Lower lobe of right lung (tissue), 2 donors: Measurements from ENCODE around the gene DCX. TPM values are rescaled to one million over a fixed set of nuclear protein-coding genes. Genes with fewer than 3 reads are reported as not detected.

Experiments used
- ATAC-seq, 2 donors: fragments of 200-7000 bp; cut with Tn5 transposase; one replicate each; pipeline ENCODE4 v1.9.1; 2020 to 2022; ENCODE audit warnings: mild to moderate bottlenecking in 2 of 2, moderate library complexity in 2 of 2
- DNase-seq: peaks from one replicate; pipeline ENCODE4 v3.0.0-alpha.2; 2020
- H3K27ac ChIP-seq: fragments of 200-600 bp; one replicate; pipeline ENCODE4 v1.8.0; 2022
- H3K27me3 ChIP-seq: fragments of 200-600 bp; one replicate; pipeline ENCODE4 v1.8.0; 2022; ENCODE audit warnings: low read depth
- H3K36me3 ChIP-seq: fragments of 200-600 bp; one replicate; pipeline ENCODE4 v1.8.0; 2022; ENCODE audit warnings: mild to moderate bottlenecking
- H3K4me1 ChIP-seq: fragments of 200-600 bp; one replicate; pipeline ENCODE4 v1.8.0; 2022
- H3K4me3 ChIP-seq: fragments of 200-600 bp; one replicate; pipeline ENCODE4 v1.8.0; 2022; ENCODE audit warnings: mild to moderate bottlenecking
- H3K9me3 ChIP-seq: fragments of 200-600 bp; one replicate; pipeline ENCODE4 v1.8.0; 2022
- intact Hi-C: fragments of 100-400 bp; cut with DNase I; formaldehyde crosslinking; loops from one replicate; pipeline ENCODE4 v1.11.0; 2022
- total RNA-seq: library from RNA; stranded (reverse); fragmentation: NEBNext Ultra II Directional; extraction: Animal tissue kit (Norgen Biotek cat#: 25700); gene quantifications from one replicate; pipeline ENCODE4 v1.2.1, GENCODE V29; 2021
- TF ChIP-seq, protein P1 (sequence below): fragments of 200-600 bp; IDR thresholded peaks from one replicate; pipeline ENCODE4 v1.8.0; 2022; ENCODE audit warnings: antibody characterized with exemption, mild to moderate bottlenecking
- donor health status: DM: no; HTN: yes; CAD: no; lungs with severe emphysema.

Gene DCX
- total RNA-seq, 1 donor from 2014 or later, result not detected

DNA sequence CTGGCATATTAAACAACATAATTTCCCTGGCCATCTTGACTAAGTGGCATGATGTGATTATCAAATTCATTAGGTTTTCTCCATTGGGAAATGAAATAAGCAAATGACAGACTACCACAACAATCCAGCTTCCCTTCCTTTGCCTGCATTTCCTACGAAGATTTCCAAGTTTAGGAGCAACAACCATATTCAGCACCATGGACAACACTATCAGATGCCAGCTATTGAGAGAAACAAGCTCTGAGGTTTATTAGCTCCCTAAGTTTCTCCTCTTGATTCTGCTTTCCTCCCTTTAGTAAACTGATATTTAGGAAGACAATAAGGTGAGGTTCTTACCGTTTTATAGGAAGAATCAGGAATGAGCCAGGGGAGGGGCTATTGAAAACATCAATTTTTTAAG lies 36.2 kb downstream of the DCX start:
- no peak overlapping the region for H3K4me3 ChIP-seq
- H3K27ac ChIP-seq, result no peak overlapping the region
- H3K4me1 ChIP-seq, result no peaks in the 10 kb centered on the region
- TF ChIP-seq, protein P1, sequence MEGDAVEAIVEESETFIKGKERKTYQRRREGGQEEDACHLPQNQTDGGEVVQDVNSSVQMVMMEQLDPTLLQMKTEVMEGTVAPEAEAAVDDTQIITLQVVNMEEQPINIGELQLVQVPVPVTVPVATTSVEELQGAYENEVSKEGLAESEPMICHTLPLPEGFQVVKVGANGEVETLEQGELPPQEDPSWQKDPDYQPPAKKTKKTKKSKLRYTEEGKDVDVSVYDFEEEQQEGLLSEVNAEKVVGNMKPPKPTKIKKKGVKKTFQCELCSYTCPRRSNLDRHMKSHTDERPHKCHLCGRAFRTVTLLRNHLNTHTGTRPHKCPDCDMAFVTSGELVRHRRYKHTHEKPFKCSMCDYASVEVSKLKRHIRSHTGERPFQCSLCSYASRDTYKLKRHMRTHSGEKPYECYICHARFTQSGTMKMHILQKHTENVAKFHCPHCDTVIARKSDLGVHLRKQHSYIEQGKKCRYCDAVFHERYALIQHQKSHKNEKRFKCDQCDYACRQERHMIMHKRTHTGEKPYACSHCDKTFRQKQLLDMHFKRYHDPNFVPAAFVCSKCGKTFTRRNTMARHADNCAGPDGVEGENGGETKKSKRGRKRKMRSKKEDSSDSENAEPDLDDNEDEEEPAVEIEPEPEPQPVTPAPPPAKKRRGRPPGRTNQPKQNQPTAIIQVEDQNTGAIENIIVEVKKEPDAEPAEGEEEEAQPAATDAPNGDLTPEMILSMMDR, result no peak
- H3K27me3 ChIP-seq, result no peaks in the 10 kb centered on the region
- intact Hi-C loops, result no loop called here
- H3K9me3 ChIP-seq, result no peaks in the 10 kb centered on the region
- DNase-seq (no peak), ATAC-seq (no peak)
- H3K36me3 ChIP-seq, result no peaks in the 10 kb centered on the region

DNA sequence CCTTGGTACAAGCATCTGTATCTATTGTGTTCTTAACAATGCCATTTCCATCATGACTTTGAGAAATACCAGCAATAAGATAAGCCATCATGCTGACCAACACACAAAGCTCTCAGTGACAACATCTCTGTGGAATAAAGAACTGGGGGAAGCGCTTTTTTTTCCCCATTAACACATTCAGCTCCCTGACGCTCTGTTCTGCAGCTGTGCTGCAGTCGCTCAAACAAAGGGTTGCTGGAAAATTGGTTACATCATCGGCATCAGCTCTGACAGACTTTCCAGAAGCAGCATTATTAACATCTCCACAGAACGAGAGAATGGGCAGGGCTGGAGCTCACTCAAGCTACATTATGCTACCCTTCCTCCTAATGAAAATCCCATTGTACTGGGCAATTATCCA lies 39.9 kb downstream of the DCX start:
- Histone ChIP-seq H3K27me3 (no peaks in the 10 kb centered on the region), H3K4me3 (no peak overlapping the region), H3K36me3 (no peaks in the 10 kb centered on the region), H3K27ac (no peak overlapping the region), H3K4me1 (no peaks in the 10 kb centered on the region), H3K9me3 (no peaks in the 10 kb centered on the region)
- intact Hi-C loops, result no loop called here
- no peak for ATAC-seq
- no peak for DNase-seq
- TF ChIP-seq, protein P1, result no peak

DNA sequence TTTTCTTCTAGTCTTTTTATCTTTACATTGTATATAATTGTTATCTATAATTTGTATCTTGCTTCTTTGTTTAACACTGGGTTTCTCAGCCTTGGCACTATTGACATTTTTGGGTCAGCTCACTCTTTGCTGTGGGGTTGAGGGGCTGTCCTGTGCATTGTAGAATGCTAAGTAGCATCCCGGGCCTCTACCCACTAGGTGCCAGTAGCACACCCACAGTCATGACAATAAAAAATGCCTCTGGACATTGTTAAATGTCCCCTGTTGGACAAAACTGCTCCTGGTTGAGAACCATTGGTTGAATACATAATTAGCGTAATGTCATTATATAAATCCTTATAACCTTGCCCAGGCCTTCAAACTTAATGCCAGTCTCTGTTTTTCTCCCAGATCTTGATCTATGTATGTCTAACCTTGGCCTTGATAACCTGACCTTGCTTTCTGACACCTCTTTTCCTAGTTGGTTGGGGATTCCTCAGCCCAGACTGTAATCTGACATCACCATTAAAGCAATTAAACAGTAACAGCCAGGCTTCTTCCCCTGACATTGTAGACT lies 46.1 kb downstream of the DCX start:
- H3K9me3 ChIP-seq, result no peaks in the 10 kb centered on the region
- H3K4me3 ChIP-seq, result no peak overlapping the region
- no peaks in the 10 kb centered on the region for H3K27me3 ChIP-seq
- TF ChIP-seq, protein P1, result no peak
- no peak for ATAC-seq
- H3K27ac ChIP-seq, result no peak overlapping the region
- no peak for DNase-seq
- no peaks in the 10 kb centered on the region for H3K36me3 ChIP-seq
- H3K4me1 ChIP-seq, result no peaks in the 10 kb centered on the region
- intact Hi-C loops, result no loop called here

DNA sequence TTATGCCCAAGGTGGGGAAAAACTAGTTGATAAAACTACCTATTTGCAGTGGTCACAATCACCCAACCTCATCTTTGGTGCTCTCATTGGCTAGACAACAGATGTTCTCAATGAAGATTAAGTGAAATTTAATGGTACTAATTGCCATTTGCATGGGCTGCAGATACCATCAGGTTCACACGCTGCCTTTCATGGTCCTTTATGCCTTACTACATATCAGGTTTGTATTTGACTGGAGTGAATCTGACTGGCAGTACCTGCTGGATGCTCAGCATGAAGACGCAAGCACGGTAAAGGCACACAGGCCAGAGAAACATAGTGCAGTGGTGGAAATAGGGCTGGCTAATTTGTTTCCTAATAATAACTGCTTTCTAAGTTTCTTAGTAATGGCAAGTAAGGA lies 48.3 kb downstream of the DCX start:
- Histone ChIP-seq H3K36me3 (no peaks in the 10 kb centered on the region), H3K27ac (no peak overlapping the region), H3K4me1 (no peaks in the 10 kb centered on the region), H3K9me3 (no peaks in the 10 kb centered on the region), H3K27me3 (no peaks in the 10 kb centered on the region), H3K4me3 (no peak overlapping the region)
- TF ChIP-seq, protein P1, result no peak
- intact Hi-C loops, result no loop called here
- DNase-seq (no peak), ATAC-seq (no peak)

DNA sequence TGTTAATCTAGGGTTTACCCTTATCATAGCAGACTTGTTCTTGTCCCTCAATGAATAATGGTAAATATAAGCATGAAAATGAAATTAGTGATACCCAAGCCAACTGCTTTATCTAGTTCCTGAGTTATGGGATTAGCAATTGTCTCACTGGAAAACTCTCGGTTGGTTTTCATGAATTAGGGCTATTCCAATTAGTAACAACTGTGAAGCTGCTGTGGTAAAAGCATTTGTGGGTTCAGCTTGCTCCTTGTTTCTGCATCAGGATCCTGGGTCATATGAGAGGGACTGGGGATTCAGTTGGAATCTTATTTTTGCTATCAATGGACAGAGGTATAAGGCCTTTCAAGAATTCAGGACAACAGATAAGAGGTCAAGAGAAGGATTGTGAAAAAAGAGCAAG lies 50.2 kb downstream of the DCX start:
- H3K9me3 ChIP-seq, result no peaks in the 10 kb centered on the region
- no peak for ATAC-seq
- TF ChIP-seq, protein P1, result no peak
- H3K4me3 ChIP-seq, result no peak overlapping the region
- intact Hi-C loops, result no loop called here
- H3K27ac ChIP-seq, result no peak overlapping the region
- no peaks in the 10 kb centered on the region for H3K27me3 ChIP-seq
- no peaks in the 10 kb centered on the region for H3K4me1 ChIP-seq
- H3K36me3 ChIP-seq, result no peaks in the 10 kb centered on the region
- DNase-seq, result no peak

DNA sequence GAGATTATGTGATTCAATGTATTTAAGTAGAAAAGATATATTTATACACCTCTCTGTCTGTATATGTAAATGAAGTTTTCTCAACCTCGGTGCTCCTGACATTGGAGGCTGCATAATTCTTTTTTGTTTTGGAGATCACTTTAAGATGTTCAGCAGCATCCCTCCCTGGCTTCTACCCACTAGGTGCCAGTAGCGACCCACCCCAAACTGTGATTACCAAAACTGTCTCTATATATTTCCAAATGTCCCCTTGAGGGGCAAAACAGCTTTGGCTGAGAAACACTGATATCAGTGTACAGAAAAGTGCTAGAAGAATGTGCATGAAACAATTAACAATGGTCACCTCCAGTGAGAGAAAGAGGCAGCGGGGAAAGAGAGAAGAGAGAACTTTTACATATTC lies 51.2 kb downstream of the DCX start:
- Histone ChIP-seq H3K27me3 (no peaks in the 10 kb centered on the region), H3K4me1 (no peaks in the 10 kb centered on the region), H3K27ac (no peak overlapping the region), H3K9me3 (no peaks in the 10 kb centered on the region), H3K36me3 (no peaks in the 10 kb centered on the region), H3K4me3 (no peak overlapping the region)
- DNase-seq, result no peak
- no peak for ATAC-seq
- TF ChIP-seq, protein P1, result no peak
- intact Hi-C loops, result no loop called here
